ENCODE measurements around the gene CIB1.

- TF ChIP-seq EP300 (IDR thresholded peaks at IDR 0.05), result peak in 1 of 2 donors; percentile 28
- TF ChIP-seq CTCF (IDR thresholded peaks at IDR 0.05), result no peak
Observed at GRCh38 chr15:90205886-90206285, 27.9 kb downstream of the CIB1 start.
